Stimulated activated CD4-positive, alpha-beta T cell treated with anti-CD3 and anti-CD28 coated beads, Interleukin-2, amount 100 ng/mL, for 48 hours (primary cell): ENCODE results near the gene EPB41.
"Not testable (repeated sequence)": the region's sequence is repeated elsewhere in the genome, so short reads cannot be mapped to it uniquely, and the experiment has no call there.

Experiments
- DNase-seq, 2 donors: peaks; one replicate each; pipeline ENCODE4 v3.0.0-alpha.2; 2020

The EPB41 gene

GRCh38 chr1:29113413-29114117, 199.2 kb downstream of the EPB41 start:
- no peak for DNase-seq

- DNase-seq = no peak
These were observed 200.3 kb downstream of the EPB41 start for GRCh38 chr1:29114654-29115053.

- no peak for DNase-seq
These were observed 203.0 kb downstream of the EPB41 start for GRCh38 chr1:29117381-29117780.

GRCh38 chr1:29119121-29119929, 205.0 kb downstream of the EPB41 start:
- no peak for DNase-seq

- DNase-seq = no peak
These were observed 206.0 kb downstream of the EPB41 start for GRCh38 chr1:29120367-29120766.

GRCh38 chr1:29120947-29121485, 206.6 kb downstream of the EPB41 start:
- peak; percentile 63 to 65 for DNase-seq

- DNase-seq = no peak
These were observed 207.2 kb downstream of the EPB41 start for GRCh38 chr1:29121516-29121935.

- DNase-seq = no peak
These were observed 207.7 kb downstream of the EPB41 start for GRCh38 chr1:29121936-29122681.

- DNase-seq = no peak
These were observed 208.3 kb downstream of the EPB41 start for GRCh38 chr1:29122682-29123052.

- peak in 1 of 2 donors; percentile 24 for DNase-seq
These were observed 208.9 kb downstream of the EPB41 start for GRCh38 chr1:29123053-29123886.

GRCh38 chr1:29123887-29124365, 209.6 kb downstream of the EPB41 start, which contains the start of gene TMEM200B:
Gene TMEM200B, minus strand, starts transcription at chr1:29123903. Its CDS starts 2,075 bp downstream, at chr1:29121828.
- peak in 1 of 2 donors; percentile 13 for DNase-seq

GRCh38 chr1:29124366-29125236, 210.2 kb downstream of the EPB41 start:
- peak; percentile 55 to 59 for DNase-seq

GRCh38 chr1:29125237-29125641, 210.9 kb downstream of the EPB41 start:
- DNase-seq = no peak

- DNase-seq = no peak
These were observed 211.4 kb downstream of the EPB41 start for GRCh38 chr1:29125788-29126187.

GRCh38 chr1:29126198-29126597, 211.8 kb downstream of the EPB41 start:
- no peak for DNase-seq

- no peak for DNase-seq
These were observed 214.4 kb downstream of the EPB41 start for GRCh38 chr1:29128739-29129138.

GRCh38 chr1:29129916-29130315, 215.5 kb downstream of the EPB41 start:
- no peak for DNase-seq

- not testable (repeated sequence) for DNase-seq
These were observed 216.7 kb downstream of the EPB41 start for GRCh38 chr1:29131056-29131455.

GRCh38 chr1:29133861-29134694, 219.7 kb downstream of the EPB41 start:
- no peak for DNase-seq

GRCh38 chr1:29134695-29135028, 220.3 kb downstream of the EPB41 start:
- no peak for DNase-seq
